HL-60 (cell line): ENCODE data around the gene TUBB.

Experiments used
- DNase-seq, 2 experiments: peaks; one replicate each; pipeline ENCODE4 v3.0.0-alpha.2; 2010 to 2020; ENCODE audit warnings: low read depth in 1 of 2, low spot score in 1 of 2
- H3K27ac ChIP-seq: fragments of 250-450 bp; sonication (Bioruptor Pico); replicated peaks from 2 replicates; pipeline ENCODE4 v1.5.1; 2020; ENCODE audit warnings: mild to moderate bottlenecking, moderate library complexity
- H3K27me3 ChIP-seq: fragments of 250-450 bp; sonication (Bioruptor Pico); 2 replicates; pipeline ENCODE4 v1.5.1; 2021; ENCODE audit warnings: mild to moderate bottlenecking, moderate library complexity; ENCODE audit not compliant: insufficient read depth, poor library complexity, severe bottlenecking
- H3K4me3 ChIP-seq: replicated peaks from 2 replicates; pipeline ENCODE4 v1.5.1; 2011; ENCODE audit warnings: mild to moderate bottlenecking, control low read depth, low read length; ENCODE audit not compliant: insufficient read depth
- CTCF ChIP-seq: IDR thresholded peaks from one replicate; pipeline ENCODE4 v1.5.1; 2011; ENCODE audit warnings: low read length, control low read depth, inconsistent platforms; ENCODE audit not compliant: insufficient read depth
- GABPA ChIP-seq: IDR thresholded peaks from 2 replicates; pipeline ENCODE4 v1.6.1; 2012; ENCODE audit warnings: low read depth
- POLR2AphosphoS5 ChIP-seq: IDR thresholded peaks from 2 replicates; pipeline ENCODE4 v1.6.1; 2012; ENCODE audit warnings: low read depth
- REST ChIP-seq: IDR thresholded peaks from 2 replicates; pipeline ENCODE4 v1.6.1; 2012; ENCODE audit warnings: low read depth; ENCODE audit not compliant: insufficient replicate concordance
- SPI1 ChIP-seq: IDR thresholded peaks from 2 replicates; pipeline ENCODE4 v1.6.1; 2012; ENCODE audit warnings: low read depth, mild to moderate bottlenecking, borderline replicate concordance

Gene TUBB

DNA sequence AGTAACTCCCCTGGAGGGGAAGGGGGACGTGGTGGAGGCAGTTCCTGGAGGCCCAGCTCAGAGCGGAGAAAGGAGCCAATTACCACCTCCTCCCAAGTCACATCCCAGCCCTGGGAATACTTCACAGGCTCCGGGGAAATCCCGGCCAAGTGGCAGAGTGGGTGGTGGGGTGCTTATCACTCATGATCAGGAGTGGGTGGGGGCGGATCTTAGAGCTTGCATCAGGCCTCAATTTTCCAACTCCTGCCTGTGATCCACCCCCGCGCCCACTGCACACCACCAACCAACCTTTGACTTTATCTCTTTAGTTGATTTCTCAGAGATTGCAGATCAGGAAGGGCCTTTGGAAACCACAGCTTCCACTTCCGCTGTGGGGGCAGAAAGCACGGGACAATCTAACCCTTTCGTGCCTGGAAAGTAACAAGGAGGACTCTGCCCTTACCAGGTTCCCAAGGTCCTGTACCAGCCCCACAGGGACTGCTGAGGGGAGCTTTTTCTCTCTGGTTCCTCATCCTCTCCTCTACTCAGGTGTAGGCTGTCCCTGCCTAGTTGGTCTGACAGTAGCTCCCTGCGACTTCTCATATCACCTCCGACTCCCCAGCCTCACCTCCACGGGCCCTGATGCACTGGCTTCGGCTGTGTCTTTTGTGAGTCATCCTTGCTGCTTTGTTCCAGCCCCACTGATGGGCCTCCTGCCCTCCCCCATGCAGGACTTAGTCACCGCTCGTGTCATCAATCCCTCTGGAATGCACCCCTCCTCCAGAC lies 49.1 kb downstream of the TUBB start:
- no peaks in the 10 kb centered on the region for H3K27me3 ChIP-seq
- peak; percentile 75 to 77 for DNase-seq
- H3K4me3 ChIP-seq, result no peak overlapping the region

DNA sequence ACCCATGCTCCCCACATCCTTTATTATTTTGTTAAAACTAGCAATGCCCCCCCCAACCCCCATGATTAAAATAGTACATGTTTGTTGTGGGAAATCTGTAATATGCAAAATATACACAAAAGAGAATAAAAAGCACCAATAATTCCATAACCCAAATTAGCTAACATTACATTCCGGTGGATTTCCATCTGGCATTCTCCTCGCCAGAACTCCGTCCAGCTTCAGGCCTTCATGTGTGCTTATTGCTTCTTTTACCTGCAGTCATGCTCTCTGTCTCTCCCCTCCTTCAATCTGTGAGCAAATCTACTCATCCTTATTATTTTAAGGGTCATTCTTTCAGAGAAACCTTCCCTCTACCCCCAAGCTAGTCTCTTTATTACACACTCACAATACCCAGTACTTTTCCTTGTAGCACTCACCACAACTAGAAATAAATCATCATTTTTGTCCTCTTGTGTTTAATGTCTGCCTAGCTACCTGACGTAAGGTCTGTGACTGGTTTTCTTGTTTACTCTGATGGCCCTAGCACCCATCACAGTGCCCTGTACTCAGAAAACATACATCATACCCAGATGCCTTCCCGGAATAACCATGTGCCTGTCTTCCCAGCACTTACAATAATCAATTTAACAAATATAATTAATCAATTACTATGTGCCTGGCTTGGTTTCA lies 49.8 kb downstream of the TUBB start:
- TF ChIP-seq SPI1 (no peak), POLR2AphosphoS5 (no peak), CTCF (no peak), REST (no peak), GABPA (no peak)
- DNase-seq, result no peak
- no peak overlapping the region; the same call in 1 of the 2 replicates for H3K27ac ChIP-seq
- H3K4me3 ChIP-seq, result no peak overlapping the region
- no peaks in the 10 kb centered on the region for H3K27me3 ChIP-seq

More for the DNA sequence above, 49.1 kb downstream of the TUBB start:
- peak; percentile 60; the same call in 1 of the 2 replicates for TF ChIP-seq POLR2AphosphoS5
- no peak for TF ChIP-seq GABPA
- TF ChIP-seq SPI1, result peak; percentile 71; the same call in 1 of the 2 replicates
- peak overlapping the region; percentile 23; the same call in 1 of the 2 replicates for H3K27ac ChIP-seq

DNA sequence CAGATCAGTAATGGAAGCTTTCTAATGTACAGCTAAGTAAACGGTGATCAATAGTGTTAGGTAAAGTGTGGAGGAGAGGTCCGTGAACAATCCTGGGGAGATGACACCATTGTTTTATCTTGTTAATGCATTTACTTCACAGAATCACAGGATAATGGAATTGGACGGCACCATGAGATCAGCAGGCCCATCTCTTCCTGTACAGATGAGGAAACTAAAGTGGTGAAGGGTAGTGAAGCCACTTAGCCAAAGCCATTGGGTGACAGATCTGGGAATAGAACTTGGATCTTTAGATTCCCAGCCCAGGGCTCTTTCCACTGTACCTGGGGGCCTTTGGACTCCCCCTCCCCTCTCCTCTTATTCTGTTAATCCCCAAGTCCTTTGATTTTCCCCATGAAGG lies 50.4 kb downstream of the TUBB start:
- no peak overlapping the region for H3K27ac ChIP-seq
- no peak for TF ChIP-seq POLR2AphosphoS5
- TF ChIP-seq SPI1, result no peak
- no peak for TF ChIP-seq CTCF
- no peak for TF ChIP-seq REST
- TF ChIP-seq GABPA, result no peak

GRCh38 chr6:30774701-30775100 lies 54.5 kb downstream of the TUBB start:
- no peak for TF ChIP-seq POLR2AphosphoS5
- no peak for TF ChIP-seq SPI1
- TF ChIP-seq CTCF, result no peak
- no peak for TF ChIP-seq GABPA
- TF ChIP-seq REST, result no peak
- Histone ChIP-seq H3K4me3 (no peak overlapping the region), H3K27ac (no peak overlapping the region), H3K27me3 (no peaks in the 10 kb centered on the region)
- DNase-seq, result no peak

More for the DNA sequence above, 50.4 kb downstream of the TUBB start:
- H3K27me3 ChIP-seq, result no peaks in the 10 kb centered on the region
- DNase-seq, result no peak
- no peak overlapping the region for H3K4me3 ChIP-seq
